NB4 (cell line): Measurements from ENCODE around the gene TIAM2.

Experiments used
- DNase-seq: peaks from one replicate; pipeline ENCODE4 v3.0.0; 2010; ENCODE audit warnings: low read depth
- H3K4me3 ChIP-seq: one replicate; pipeline ENCODE4 v1.5.1; 2011; ENCODE audit warnings: mild to moderate bottlenecking, low read depth, low read length, moderate library complexity
- MYC ChIP-seq: IDR thresholded peaks from 2 replicates; pipeline ENCODE4 v1.6.1; 2011; ENCODE audit warnings: low read depth, low read length
- POLR2A ChIP-seq: IDR thresholded peaks from 2 replicates; pipeline ENCODE4 v1.6.1; 2011; ENCODE audit warnings: mild to moderate bottlenecking; ENCODE audit not compliant: insufficient read length; ENCODE audit errors: extremely low read depth
- TF ChIP-seq, protein P1 (sequence below): IDR thresholded peaks from 2 replicates; pipeline ENCODE4 v1.6.1; 2011; ENCODE audit warnings: low read depth, low read length
- TF ChIP-seq, protein P2 (sequence below): IDR thresholded peaks from one replicate; pipeline ENCODE4 v1.5.1; 2012; ENCODE audit warnings: low read depth, low read length

TIAM2 gene

DNA sequence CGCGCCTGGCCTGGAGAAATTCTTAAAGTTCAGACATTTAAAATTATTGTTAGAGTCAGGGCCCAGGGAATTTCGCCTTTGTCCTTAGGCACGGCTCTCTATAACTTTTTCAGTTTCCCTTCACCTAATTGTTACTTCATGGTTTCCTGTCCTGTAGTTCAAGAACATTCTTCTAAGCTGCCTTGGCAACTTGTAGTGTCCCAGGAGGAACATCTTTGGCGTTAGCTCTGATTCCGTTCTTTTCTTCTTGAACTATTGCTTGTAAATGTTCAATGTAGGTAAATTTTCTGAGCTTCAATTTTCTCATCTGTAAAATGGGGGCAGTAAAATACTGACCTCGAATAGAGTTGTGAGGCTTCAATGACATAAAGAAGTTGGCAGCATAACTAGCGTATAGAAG is 41.8 kb downstream of the TIAM2 start:
- no peak for DNase-seq
- TF ChIP-seq, protein P1, sequence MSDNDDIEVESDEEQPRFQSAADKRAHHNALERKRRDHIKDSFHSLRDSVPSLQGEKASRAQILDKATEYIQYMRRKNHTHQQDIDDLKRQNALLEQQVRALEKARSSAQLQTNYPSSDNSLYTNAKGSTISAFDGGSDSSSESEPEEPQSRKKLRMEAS: no peak
- no peak for TF ChIP-seq POLR2A

DNA sequence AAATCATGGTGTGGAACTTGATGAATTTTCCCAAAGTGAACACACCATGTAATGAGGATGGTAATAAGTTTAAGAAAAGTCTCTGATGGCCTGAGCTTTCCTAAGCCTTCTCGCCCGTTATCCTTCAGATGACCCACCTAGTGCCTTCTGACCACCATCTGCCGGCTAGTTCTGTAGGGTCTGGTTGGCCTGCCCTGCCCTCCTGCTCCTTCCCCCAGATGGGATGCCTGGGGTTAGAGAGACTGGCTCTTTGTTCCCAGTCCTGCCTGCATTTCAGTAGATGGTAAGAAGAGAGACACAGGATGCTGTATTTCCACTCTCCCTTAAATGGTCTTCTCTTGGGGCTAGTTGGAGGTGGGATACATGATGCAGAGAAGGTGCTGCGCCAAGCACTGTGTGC is 43.0 kb downstream of the TIAM2 start:
- DNase-seq: no peak
- H3K4me3 ChIP-seq: no peak overlapping the region
- TF ChIP-seq, protein P2, sequence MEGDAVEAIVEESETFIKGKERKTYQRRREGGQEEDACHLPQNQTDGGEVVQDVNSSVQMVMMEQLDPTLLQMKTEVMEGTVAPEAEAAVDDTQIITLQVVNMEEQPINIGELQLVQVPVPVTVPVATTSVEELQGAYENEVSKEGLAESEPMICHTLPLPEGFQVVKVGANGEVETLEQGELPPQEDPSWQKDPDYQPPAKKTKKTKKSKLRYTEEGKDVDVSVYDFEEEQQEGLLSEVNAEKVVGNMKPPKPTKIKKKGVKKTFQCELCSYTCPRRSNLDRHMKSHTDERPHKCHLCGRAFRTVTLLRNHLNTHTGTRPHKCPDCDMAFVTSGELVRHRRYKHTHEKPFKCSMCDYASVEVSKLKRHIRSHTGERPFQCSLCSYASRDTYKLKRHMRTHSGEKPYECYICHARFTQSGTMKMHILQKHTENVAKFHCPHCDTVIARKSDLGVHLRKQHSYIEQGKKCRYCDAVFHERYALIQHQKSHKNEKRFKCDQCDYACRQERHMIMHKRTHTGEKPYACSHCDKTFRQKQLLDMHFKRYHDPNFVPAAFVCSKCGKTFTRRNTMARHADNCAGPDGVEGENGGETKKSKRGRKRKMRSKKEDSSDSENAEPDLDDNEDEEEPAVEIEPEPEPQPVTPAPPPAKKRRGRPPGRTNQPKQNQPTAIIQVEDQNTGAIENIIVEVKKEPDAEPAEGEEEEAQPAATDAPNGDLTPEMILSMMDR: no peak
- TF ChIP-seq, protein P1: no peak
- TF ChIP-seq POLR2A (no peak), MYC (no peak)

More for the DNA sequence above, 41.8 kb downstream of the TIAM2 start:
- no peak overlapping the region for H3K4me3 ChIP-seq

DNA sequence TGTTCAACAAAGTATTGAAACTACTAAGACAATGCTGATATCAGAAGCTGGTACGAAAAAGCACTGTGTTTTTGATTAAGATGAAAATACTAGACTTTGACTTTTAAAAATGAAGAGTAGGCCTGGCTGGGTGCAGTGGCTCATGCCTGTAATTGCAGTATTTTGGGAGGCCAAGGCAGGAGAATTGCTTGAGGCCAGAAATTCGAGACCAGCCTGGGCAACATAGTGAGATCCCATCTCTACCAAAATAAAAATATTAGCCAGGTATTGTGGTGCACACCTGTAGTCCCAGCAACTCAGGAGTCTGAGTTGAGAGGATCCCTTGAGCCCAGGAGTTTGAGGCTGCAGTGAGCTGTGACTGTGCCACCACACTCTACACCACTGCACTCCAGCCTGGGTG is 43.4 kb downstream of the TIAM2 start:
- TF ChIP-seq POLR2A: no peak
- TF ChIP-seq, protein P1: no peak
- no peak for TF ChIP-seq MYC
- TF ChIP-seq, protein P2: no peak
- no peak overlapping the region for H3K4me3 ChIP-seq
- DNase-seq: no peak

DNA sequence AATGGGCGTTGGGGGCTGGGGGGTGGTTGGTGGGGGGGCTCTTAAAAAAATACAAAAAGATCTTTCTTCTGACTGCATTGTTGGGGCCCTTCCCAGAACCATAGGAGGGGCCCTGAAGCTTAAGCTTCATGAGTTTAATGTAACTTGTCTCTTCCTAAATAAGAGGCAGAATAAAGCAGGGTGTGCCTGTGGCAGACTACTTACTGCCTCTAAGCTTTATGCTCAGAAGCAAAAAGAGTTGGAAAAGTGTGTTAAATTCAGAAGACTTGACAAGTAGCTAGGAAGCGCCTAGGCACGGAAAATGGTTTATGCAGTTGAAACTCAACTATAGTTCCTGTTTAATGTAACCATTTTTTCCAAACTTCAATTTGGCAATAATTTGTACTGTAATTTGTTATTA is 44.5 kb downstream of the TIAM2 start:
- TF ChIP-seq MYC (no peak), POLR2A (no peak)
- TF ChIP-seq, protein P2: no peak
- TF ChIP-seq, protein P1: no peak
- H3K4me3 ChIP-seq: no peak overlapping the region
- DNase-seq: no peak

DNA sequence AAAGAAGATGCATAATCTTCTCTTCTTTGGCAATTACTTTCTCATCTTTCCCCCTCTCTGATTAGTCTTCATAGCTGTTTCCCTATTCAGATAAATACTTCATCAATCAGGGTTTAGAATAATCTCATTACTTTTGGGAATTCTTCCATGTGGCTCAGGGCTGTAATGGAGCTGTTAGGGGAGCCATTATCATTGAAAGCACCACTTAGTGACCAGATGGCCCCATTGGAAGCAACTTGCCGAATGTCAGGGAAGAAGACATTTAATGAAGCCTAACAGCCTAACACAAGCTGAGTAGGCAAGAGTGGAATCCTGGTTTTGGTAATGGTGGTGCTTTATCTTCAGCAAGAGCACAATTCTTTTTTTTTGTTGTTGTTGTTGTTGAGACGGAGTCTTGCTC is 45.0 kb downstream of the TIAM2 start:
- DNase-seq: no peak
- H3K4me3 ChIP-seq: no peak overlapping the region
- TF ChIP-seq, protein P2: no peak
- TF ChIP-seq MYC (no peak), POLR2A (no peak)
- TF ChIP-seq, protein P1: no peak

DNA sequence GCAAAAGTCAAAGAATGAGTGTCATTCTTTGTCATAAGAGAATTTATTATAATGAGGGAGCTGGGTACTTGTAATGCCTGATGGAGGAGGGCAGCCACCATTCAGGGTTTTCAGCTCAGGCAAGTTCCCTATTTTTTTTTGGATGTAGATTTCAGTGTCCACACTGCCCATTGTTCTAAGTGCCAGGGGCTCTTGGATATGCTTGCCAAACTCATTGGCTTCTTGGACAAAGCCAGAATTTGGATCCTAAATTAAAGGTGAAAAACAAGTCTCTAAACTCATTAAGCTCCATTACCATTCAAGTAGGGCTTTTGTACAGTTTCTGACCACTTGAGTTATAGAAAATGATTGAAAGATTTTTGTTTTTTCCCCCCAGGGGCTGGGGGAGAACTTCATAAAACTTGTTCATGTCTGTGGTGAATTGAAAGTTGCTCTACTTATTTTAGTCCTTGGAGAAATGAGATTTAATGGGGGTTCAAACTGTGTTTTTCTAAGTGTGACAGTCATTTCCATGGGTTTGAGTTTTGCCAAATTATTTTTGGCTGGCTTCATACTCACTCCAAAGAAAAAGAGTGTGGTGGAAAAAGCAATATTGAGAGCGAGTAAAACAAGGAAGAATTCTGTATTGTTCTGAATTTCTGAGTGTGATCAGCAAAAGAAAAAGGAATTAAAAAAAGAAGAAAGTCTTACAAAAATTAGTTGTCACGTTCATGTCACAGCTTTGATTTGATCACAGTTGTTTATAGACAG is 46.0 kb downstream of the TIAM2 start:
- H3K4me3 ChIP-seq: no peak overlapping the region
- no peak for DNase-seq
- TF ChIP-seq, protein P1: no peak
- TF ChIP-seq, protein P2: no peak
- no peak for TF ChIP-seq MYC
- no peak for TF ChIP-seq POLR2A
